H1 (cell line): ENCODE measurements around the gene ATP1B3. TPM values are rescaled to one million over a fixed set of nuclear protein-coding genes. Genes with fewer than 3 reads are reported as not detected.

Source experiments
- polyA plus RNA-seq, 7 experiments: library from polyadenylated mRNA; depleted of rRNA in 3 of 7; stranded (reverse) in 5 of 7; unstranded in 2 of 7; fragments of >200 nt in 5 of 7; fragments of 200-250 nt in 2 of 7; gene quantifications; 1 replicate in 5 of 7; 2 replicates in 1 of 7; 4 replicates in 1 of 7; pipeline versions ENCODE4 v1.2.1 to v1.2.3, GENCODE V29; 2011 to 2013; ENCODE audit warnings: missing spikeins in 2 of 7, mixed read lengths in 2 of 7
- total RNA-seq: library from RNA; stranded (reverse); fragmentation: NEBNext Ultra II Directional; extraction: Animal tissue kit (Norgen Biotek cat#: 25700); gene quantifications from 2 replicates; pipeline ENCODE4 v1.2.1, GENCODE V29; 2021
- TF ChIP-seq, protein P1 (sequence below): IDR thresholded peaks from 2 replicates; pipeline ENCODE4 v1.6.1; 2012; ENCODE audit warnings: low read length, inconsistent platforms

Gene ATP1B3
- total and polyA plus RNA-seq, 2 of the 8 experiments (the other 6 are each of a cell fraction or from before 2014, with no cell fraction given): 233 to 342 TPM

DNA sequence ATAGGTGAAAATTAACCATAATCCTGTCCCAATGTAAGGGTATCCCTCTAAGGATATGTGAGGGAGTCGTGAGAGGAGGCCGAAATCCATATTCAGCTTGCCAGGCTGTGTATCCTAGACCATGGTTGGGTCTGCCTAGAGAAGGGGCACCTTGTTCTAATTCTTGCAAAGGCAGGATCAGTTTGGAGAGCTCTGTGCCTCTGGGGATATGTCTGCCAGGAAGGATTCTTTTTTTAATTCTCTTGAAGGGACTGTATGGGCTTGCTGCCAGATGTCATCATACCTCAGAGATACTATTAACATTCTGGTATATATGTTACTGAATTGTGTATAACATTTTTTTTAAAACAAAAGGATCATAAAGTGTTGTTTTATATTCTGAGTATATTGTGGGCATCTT, 2.4 kb downstream of the ATP1B3 start (continued):
- TF ChIP-seq, protein P1, sequence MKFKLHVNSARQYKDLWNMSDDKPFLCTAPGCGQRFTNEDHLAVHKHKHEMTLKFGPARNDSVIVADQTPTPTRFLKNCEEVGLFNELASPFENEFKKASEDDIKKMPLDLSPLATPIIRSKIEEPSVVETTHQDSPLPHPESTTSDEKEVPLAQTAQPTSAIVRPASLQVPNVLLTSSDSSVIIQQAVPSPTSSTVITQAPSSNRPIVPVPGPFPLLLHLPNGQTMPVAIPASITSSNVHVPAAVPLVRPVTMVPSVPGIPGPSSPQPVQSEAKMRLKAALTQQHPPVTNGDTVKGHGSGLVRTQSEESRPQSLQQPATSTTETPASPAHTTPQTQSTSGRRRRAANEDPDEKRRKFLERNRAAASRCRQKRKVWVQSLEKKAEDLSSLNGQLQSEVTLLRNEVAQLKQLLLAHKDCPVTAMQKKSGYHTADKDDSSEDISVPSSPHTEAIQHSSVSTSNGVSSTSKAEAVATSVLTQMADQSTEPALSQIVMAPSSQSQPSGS: no peak
- TF ChIP-seq, all 59 proteins: peak for 0
